ENCODE measurements around the gene NSUN3. TPM values are rescaled to one million over a fixed set of nuclear protein-coding genes. Genes with fewer than 3 reads are reported as not detected.

NSUN3 gene
- total and polyA plus RNA-seq, 2 of the 4 experiments (the other 2 are of a cell fraction) = 4.9 to 6.8 TPM

- no peak overlapping the region for H2BK15ac ChIP-seq (ENCODE audit: low read depth, low read length)
- CTCF ChIA-PET = no interaction called here
Measured at GRCh38 chr3:94146455-94146854, 83.6 kb downstream of the NSUN3 start.

More at GRCh38 chr3:94146455-94146854, 83.6 kb downstream of the NSUN3 start:
- intact Hi-C loops (cut with micrococcal nuclease) (no loop called here), dilution Hi-C loops (cut with HindIII; ENCODE audit: low sequenced_read_pairs, unreplicated experiment) (no loop called here), in situ Hi-C loops (cut with MboI; ENCODE audit: low sequenced_read_pairs) (no loop called here)
- Histone ChIP-seq H2AK9ac (replicated peaks; ENCODE audit: low read depth, low read length, poor library complexity) (no peak overlapping the region), H4K91ac (ENCODE audit: insufficient read depth, low read depth, low read length) (no peak overlapping the region), H3K4me2 (ENCODE audit: low read depth, low read length) (no peak overlapping the region), H3K9me1 (ENCODE audit: insufficient read depth, low read length) (no peaks in the 10 kb centered on the region), H3K9ac (ENCODE audit: low read depth, low read length) (no peak overlapping the region), H3K56ac (ENCODE audit: extremely low read depth, insufficient read depth, low read length) (no peak overlapping the region), H3K14ac (replicated peaks; ENCODE audit: low read depth, low read length) (no peak overlapping the region), H2AK5ac (ENCODE audit: low read depth, low read length) (no peak overlapping the region), H3K23ac (ENCODE audit: low read depth, low read length) (no peak overlapping the region), H3K4ac (ENCODE audit: low read depth, low read length) (no peak overlapping the region), H4K8ac (ENCODE audit: low read depth in 2 of 2, low read length in 2 of 2) (no peak overlapping the region), H3K27me3 (ENCODE audit: control insufficient read depth, insufficient read depth, low read length) (no peaks in the 10 kb centered on the region), H2BK20ac (ENCODE audit: low read depth, low read length) (no peak overlapping the region), H3K27ac (ENCODE audit: insufficient read depth, low read length) (no peak overlapping the region), H3K79me1 (ENCODE audit: low read depth in 1 of 2, low read length in 2 of 2) (no peaks in the 10 kb centered on the region), H3K36me3 (ENCODE audit: control insufficient read depth, insufficient read depth, low read length) (no peaks in the 10 kb centered on the region), H2AFZ (replicated peaks; ENCODE audit: low read length, poor library complexity) (no peak overlapping the region), H4K5ac (ENCODE audit: low read depth, low read length) (no peak overlapping the region), H3K18ac (ENCODE audit: low read depth, low read length) (no peak overlapping the region), H3K4me1 (ENCODE audit: control insufficient read depth, insufficient read depth, low read length) (no peaks in the 10 kb centered on the region), H2BK5ac (ENCODE audit: low read depth, low read length, poor library complexity, severe bottlenecking) (no peak overlapping the region), H3K4me3 (ENCODE audit: insufficient read depth, low read depth, low read length) (no peak overlapping the region), H3K9me3 (ENCODE audit: control insufficient read depth, insufficient read depth, low read length) (no peaks in the 10 kb centered on the region), H4K20me1 (ENCODE audit: insufficient read depth, low read length) (no peaks in the 10 kb centered on the region), H2BK120ac (ENCODE audit: low read depth, low read length) (no peak overlapping the region)
- no TSS peak for BruUV-seq (replicated peaks)
- POLR2A ChIA-PET (ENCODE audit: unreplicated experiment) = no interaction called here
- WGBS, 2 experiments (ENCODE audit: extremely low coverage in 2 of 2, insufficient read length in 1 of 2) = no CpG with 5 or more reads among the region's 4 CpGs
- TF ChIP-seq BHLHE40 (IDR thresholded peaks at IDR 0.05; ENCODE audit: low read depth, low read length) (no peak), POLR2A (IDR thresholded peaks at IDR 0.05; ENCODE audit: low read depth, low read length) (no peak), CHD1 (IDR thresholded peaks at IDR 0.05; ENCODE audit: low read depth, low read length) (no peak), SMC3 (IDR thresholded peaks at IDR 0.05; ENCODE audit: low read depth, low read length) (no peak)
- DNase-seq (no peak), ATAC-seq (ENCODE audit: low read depth) (no peak)
